Esophagus mucosa (tissue), 1 donor: ENCODE results near the gene SPTBN2. TPM values are rescaled to one million over a fixed set of nuclear protein-coding genes. Genes with fewer than 3 reads are reported as not detected.

Experiments
- ATAC-seq: fragments of 200-7000 bp; cut with Tn5 transposase; one replicate; pipeline ENCODE4 v1.9.1; 2020
- total RNA-seq: library from RNA; stranded (reverse); gene quantifications from one replicate; pipeline ENCODE4 v1.2.4, GENCODE V29; 2023
- donor health status: DM: yes; HTN: yes; CAD: no.

SPTBN2 gene
- total RNA-seq, 1 donor from 2014 or later: 138 TPM

DNA sequence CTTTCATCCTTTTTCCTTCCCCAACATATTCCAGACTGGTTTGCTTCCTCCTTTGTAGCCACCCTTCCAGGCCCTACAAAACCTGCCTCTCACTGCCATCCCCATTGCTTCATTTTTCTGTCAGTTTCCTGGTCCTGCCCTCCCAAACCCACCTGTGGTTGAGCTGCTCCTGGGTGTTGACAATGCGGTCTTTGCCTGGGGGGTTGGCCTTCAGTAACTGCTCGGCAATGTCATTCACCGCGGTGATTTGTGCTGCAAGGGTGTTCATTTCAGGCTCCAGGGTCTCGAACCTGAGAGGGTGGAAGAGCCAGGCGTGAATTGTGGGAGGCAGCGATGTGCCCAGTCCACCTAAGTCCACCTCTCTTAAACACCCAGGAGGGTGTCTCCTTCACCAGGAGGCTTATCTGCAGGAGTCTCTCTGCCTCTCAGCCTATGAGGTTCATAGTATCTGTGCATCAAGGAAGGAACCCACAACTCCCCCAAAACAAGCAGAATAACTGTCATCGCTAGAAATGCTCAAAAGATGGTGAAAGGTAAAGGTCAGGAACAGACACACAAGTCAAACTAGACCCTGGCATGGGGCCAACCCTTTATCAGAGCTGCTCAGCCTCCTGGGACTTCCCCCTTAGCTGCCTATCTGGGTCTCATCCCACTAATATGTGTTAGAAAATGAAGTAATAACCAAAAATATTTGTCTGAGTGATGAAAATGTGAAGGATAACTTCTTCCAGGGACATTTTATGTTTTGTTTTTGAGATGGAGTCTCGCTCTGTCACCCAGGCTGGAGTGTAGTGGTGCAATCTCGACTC, 27.4 kb downstream of the SPTBN2 start:
- no peak for ATAC-seq

DNA sequence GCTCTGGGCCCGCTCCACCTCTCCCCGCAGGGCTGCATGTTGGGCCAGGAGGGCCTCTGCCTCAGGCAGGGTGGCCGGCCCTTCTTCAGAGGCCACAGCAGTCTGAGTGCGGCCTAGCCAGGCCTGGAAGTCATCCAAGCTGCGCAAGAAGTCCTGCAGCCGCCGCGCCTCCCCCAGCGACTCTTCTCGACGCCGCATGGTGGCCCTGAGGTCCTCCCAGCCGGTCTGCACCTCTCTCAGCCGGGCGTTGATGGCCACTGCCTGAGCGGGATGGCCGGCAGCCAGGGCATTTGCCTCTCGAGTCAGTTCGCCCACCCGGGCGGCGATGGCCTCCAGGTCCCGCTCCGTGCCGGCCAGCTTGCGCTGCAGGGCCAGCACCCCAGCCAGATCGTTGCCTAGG, 28.3 kb downstream of the SPTBN2 start:
- no peak for ATAC-seq

DNA sequence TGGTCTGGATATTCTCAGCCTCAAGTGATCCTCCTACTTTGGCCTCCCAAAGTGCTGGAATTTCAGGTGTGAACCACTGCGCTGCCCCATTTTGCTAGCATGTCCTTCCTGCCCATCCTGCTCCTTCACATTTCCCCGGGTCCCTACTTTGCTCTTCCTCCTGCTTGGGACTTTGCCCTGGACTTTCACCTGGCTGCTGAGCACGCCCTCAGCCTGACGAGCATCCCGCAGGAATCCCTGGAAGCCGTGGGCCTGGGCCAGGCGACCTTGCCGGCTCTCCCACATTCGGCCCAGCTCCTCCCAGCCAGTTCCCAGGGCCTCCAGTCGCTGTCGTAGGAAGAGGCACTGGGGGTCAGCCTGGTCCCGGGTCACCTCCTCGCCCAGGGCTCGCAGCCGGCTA, 28.7 kb downstream of the SPTBN2 start:
- no peak for ATAC-seq

DNA sequence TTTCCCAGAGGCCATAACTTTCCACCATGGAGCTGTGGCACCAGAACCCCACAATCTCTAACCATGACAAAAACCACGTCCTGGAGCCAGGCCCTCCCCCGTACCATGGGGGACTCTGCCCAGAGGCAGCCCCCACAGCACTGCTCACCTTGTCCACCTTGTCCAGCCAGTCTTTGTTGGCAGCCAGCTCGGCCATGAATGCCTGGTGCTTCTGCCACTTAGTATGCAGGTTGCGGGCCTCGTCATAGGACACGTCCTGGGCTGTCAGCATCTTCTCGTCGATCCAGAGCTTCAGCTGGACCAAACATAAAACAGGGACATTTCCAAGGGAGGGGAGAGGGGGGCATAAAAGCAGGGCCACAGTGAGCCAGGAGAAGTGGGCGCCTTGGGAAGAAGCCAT, 30.5 kb downstream of the SPTBN2 start:
- ATAC-seq: no peak

DNA sequence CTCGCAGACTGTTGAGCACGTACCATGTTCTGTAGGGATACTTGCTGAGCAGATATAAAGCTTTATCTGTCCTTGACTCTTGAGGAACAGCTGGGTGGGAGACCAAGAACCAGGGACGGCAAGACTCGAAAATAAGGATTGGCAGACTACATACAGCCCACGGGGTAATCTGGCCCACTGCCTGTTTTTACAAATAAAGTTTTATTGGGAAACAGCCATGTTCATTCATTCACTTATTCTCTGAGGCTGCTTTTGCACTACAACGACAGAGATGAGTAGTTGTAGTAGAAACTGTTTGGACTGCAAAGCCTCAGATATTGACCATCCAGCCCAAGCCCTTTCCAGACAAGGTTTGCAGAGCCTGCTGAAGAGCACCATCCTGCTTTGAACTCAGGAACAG, 31.0 kb downstream of the SPTBN2 start:
- no peak for ATAC-seq

DNA sequence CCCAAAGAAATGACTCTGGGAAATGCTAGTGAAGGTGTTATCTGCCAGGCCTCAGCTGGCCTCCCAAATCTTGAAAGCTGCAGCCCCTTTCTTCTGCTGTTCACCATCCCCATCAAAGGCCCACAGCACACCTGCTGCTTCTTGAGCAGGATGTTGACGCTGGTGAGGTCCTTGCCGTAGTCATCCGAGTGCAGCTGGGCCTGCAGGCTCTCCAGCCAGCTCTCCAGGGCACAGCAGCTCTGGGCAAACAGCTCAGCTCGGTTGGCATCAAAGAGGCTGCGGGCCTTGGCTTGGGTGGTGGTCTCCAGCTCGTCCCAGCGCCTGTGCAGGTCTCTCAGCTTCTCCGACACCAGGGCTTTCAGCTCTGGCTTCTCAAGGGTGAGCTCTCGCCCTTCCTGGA, 32.9 kb downstream of the SPTBN2 start:
- no peak for ATAC-seq

DNA sequence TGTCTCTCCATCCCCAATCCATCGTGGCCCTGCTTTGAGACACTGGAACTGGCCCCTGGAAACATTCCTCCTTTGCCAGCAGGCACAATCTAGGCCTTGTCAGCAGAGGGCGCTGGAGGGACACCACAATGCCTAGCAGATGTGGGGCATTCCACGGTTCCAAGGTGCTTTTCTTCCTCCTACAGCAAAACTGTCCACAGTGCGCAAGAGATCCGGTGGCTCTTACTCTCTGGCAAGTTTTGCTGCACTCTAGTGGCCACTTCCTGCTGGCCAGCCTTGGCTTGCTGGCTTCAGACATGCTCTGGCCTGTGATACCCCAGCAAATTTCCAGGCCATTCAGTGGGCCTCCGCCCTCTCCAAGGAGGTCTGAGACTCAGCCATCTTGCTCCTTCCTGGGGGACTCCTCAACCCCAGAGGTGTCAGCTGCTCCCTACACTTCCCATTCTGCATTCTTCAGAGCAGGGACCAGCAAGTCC, 34.2 kb downstream of the SPTBN2 start:
- ATAC-seq: peak; percentile 89

DNA sequence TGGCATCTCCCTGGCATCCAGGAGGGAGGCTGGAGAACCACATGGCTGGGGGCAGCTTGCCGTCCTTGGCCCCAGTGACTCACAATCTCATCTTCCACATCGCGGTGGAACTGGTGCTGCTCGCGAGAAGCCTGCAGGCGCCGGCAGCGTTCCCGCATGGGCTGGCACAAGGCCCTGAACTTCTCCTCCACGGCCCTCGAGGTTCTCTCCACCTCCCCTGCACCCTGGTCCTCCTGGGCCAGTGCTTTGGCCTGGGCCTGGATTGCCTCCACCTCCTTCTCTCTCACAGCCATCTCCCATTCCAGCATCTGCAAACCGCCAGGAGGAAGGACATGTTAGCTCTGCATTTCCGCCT, 35.0 kb downstream of the SPTBN2 start:
- no peak for ATAC-seq

DNA sequence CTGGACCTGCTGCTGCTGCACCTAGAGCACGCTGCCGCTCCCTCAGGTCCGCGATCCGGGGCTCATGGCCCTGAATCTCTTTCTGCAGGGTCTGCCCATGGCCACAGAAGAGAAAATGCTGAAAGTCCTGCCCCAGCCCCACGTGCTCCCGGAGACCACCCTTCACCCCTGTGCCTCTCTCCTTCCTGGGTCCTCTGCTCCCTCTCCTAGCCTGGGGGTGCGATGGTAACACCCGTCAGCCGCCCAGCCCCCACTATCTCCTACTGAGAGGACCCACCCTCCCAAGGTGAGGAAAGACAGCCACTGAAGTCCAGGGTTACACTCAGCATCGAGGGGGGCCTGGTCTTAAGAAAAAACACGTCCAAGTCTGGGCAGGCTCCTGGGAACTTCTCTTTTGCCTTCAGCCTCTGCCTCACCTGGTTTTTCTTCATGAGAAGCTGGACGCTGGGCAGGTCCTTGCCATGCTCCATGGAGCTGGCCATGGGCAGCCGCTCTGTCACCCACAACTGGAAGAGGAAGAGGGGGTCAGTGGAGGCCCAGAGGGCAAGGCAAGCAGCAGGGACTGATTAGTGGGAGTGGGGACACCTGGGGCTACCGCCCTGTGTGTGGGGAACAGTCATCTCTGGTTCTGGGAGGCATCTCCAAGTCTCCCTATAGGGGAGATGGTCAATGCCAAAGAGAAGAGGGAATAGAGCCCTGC, 35.5 kb downstream of the SPTBN2 start:
- no peak for ATAC-seq

DNA sequence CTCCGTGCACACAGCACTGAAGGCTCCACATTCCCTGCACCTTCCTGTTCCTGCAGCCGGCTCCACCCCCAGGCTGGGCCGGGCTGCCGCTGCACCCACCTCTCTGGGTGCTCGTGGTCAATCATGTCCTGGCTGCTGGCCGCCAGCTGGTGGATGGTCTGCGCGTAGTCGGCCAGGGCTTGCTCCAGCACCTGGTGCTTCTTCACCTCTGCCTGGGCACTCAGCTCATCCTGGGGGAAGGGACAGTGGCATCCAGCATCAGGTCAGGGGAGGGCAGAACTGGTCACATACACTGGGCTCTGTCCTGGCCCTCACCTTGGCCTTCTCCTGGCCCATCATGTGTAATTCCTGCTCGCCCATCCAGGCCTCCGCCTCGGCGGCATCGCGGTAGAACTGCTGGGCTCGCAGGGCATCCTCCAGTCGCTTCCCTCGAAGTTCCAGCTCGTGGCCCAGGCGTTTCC, 36.1 kb downstream of the SPTBN2 start:
- no peak for ATAC-seq

DNA sequence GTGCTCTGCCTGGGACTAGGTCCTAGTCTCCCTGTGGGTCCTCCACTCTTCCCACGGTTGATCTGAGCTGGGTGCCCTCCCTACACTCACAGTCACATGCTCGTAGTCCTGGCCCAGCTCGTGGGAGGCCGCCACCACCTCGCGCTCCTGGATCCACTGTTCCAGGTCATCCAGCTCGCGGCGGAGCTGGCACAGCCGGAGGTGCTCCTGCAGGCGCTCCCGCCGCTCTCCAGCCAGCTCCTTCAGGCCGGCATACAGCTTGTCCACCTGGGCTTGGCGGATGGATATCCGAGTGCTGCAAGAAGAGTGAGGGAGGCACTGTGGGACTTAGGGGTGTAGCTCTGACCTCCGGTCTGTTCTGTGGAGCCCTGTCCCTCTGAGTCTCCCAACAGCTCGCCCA, 36.6 kb downstream of the SPTBN2 start:
- no peak for ATAC-seq

DNA sequence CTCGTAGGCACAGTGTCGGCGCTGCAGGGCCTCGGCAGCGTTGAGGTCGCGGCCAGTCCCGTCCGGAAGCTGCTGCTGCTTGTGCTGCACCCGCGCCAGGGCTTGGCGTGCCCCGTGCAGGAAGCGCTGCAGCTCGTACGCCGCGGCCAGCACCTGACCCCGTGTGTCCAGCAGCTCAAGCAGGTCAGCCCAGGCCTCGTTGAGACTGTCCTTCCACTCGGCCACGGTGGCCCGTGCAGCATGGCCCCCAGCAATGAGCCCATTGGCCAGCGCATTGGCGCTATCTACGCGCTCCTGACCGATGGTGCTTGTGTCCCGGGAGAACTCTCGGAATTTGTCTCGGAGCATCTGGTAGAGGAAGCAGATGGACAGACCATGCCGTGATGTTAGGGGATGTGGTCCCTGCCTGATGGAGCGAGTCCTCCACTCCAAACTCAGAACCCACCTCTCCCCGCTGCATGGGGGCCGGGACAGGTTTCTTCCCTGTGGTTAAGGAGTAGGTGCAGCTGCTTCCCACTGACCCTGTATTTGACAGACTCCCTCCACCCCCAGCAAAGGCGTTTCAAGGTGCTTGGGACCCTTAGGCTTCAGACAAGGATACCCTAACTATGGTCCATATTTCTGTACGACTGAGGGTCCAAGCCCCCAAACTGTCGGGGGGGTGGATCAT, 37.6 kb downstream of the SPTBN2 start:
- ATAC-seq: no peak

DNA sequence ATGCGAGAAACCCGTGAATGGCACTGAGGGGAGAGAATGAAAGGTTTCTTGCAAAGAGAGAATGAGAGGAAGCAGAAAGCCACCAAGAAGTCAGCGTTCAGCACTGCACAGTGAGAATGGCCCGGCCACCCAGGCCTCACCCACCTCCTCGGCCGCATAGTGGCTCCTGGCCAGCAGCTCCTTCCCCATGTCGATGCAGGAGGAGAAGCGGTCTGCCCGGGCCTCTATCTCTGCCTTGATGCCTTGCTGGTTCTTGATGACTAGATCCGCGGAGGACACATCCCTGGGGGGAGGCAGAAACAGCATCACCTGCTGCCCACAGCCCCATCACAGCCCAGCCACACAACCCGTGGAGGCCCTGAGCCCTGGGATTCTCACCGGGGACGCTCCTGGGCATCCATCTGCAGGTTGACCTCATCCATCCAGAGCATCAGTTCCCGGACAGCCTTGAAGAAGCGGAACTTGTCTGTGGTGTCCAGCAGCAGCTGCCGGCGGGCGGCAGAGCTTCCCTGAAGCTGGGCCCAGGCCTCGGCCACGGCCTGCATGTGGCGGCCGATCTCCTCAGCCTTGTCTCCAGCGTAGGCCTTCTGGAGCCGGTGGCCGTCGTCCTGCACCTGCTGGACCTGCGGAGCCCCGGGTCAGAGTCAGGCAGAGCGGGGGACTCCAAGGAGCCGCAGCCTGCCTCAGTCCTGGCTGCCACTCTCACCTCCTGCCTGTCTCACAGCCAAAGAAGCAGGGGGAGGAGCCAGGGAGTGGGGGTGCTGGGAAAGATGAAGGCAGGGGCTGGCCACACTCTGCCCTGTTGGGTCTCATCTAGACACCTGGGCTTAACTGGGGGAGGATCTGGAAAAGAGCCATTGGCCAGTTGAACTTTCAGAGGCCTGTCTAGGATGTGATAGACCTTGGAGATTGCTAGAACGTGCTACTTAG, 39.1 kb downstream of the SPTBN2 start:
- no peak for ATAC-seq

DNA sequence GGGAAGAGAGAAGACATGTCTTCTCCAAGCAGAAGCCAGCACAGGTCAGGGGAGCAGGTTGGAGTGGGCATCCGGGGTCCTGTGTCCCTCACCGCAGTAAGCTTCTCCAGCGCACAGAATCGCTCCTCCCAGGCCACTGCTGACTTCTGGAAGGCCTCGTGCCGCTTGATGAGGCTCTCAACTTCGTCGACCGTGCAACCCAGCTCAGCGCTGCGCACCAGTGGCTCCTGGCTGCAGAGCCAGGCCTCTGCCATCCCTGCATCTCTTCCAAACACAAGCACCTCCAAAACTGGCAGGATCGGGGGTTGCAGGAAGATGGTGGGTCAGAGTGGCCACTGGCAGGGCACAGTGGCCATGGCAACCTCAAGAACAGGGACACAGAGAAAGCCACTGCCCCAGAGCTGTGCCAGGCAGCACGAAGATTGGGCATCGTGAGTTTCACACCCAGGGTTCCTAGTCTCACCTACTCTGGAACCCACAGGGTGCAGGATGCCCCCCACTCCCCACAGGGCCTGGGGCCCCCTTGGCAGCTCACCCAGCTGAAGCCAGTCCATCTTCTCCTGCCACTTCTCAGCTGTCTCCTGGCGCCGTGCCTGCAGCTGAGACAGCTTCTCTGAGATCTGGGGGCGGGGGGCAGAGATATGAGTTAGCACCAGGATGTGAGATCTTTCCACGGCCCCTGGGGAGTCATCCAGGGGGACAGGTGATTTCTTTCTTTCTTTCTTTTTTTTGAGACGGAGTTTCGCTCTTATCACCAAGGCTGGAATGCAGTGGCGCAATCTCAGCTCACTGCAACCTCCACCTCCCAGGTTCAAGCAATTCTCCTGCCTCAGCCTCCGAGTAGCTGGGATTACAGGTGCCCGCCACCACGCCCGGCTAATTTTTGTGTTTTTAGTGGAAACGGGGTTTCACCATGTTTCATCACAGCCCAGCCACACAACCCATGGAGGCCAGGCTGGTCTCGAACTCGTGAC, 40.2 kb downstream of the SPTBN2 start:
- no peak for ATAC-seq

DNA sequence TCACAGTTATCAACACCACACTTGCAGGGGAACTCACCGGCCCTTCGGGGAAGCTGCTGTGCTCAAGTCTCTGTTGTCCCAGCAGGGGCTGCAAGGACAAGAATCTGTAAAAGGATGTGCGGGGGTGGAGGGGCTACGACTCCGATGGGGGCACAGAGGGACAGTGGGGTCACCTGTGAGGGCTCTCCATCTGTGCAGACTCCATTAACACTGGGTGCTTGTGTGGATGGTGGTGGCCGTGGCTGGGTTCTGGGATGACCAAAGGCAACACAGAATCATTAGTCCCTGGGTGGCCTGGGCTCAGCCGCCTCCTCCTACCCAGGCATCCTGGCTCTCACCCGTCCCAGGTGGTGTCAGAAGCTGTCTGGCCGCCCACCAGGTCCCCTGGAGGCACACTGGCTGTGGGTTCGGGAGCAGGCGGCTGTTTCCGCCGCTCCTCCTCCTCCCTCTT, 41.2 kb downstream of the SPTBN2 start:
- no peak for ATAC-seq

DNA sequence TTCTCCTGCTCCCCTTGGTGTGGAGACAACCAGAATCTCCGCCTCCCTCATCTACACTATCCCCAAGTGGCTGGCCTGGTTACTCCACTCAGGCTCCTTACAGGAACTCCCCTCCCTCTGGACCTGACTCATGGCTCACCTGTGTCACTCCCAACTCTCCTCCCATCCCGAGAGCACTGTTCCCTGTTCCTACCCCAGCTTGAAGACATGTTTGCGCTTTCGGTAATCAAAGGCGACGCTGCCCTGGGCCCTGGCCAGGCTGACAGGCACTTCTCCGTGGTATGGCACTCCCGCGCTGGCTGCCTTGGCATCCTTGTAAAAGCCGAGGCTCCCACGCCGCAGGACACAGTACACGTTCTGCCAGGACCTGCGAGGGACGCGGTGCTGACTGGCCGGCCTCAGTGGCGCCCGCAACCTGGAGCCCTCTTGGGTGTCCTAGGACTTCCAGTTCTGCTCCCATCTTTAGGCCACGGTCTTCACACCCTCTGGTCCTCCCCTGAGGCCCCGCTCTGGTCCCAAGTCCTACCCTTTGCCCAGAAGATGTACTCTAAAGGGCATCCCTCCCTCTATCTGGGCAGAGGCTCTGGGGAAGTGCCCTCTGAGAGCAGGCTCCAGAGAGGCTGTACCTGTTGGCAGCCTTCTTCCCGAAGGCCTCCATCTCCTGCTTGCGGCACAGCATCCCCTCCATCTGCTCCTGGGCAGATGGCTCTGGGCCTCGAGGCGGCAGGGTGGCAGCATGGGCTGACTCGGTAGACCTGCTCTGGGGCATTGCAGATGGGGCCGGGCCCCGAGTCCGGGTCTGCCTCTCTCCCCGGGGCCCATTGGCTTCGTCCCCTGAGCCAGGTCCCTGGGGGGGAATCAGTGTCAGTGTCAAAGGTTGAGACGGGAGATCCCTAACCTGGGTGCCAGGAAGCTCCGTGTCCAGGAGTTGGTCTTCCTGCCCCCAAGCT, 41.9 kb downstream of the SPTBN2 start:
- peak; percentile 92 for ATAC-seq

DNA sequence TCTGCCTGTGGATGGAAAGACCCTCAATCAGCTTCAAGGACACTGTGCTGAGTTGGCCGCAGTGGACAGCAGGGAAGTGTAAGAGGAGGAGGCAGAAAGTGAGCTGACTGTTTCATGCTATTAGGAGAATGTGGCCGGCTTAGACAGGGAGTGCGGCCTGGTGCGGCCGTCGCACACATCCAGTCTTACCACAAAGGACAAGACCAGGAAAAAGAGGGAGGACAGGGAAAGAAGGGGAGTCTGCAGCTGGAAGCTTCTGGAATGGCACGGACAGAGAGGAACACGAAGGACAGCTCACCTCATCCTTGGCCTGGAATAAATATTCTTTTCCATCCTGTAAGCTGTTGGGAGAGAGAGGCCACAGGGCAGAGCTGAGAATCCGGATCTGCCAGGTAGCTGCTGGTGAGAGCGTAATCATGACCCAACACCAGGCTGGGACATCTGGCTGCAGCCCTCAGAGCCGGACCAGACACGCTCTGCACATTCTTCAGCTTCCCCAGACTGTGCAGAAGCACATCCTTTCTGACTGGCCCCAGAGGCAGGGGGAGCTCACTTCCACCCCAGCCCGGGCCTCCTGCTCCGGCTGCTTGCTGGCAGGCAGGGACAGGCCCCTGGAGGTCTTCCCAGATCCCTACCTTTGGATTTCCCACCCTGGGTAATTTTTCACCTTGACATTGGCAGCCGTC, 42.8 kb downstream of the SPTBN2 start:
- ATAC-seq: peak; percentile 85

DNA sequence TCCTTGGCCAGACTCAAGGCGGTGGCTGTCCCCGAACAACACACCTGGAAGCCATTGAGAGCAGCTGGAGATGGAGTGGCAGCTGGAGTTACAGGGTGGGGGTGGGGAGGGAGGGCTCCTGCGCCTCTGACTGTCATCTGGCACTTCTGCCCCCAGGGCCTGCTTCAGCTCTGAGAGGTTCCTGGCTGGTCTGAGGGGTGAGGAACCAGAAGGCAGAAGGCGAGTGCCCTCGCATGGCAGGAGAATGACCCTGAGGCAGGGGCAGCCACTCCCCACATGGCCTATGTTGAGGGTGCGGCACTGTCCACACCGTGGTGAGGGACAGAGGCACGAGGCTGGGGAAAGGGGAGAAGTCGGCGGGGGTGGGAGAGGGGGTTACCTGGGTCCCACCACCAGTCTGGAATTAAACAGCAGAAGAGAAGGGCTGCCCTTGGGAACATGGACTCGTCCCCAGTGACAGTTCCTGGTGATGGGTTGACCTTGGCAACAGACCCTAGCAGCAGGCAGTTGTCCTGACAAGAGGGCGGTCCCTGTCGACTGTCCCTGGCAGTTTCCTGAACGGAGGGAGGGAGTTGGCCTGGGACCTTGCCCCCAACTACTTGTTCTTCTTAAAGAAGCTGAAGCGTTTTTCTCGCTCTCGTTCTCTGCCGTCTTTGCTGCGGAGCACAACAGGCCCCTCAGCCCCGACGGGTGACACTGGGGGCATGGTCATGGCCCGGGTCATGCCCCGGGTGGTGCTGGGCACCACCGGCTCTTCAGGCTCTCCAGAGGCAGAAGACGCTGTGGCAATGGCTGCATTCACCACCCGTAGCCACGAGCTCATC, 43.5 kb downstream of the SPTBN2 start:
- no peak for ATAC-seq
